ENCODE data around the gene CLK3. TPM values are rescaled to one million over a fixed set of nuclear protein-coding genes. Genes with fewer than 3 reads are reported as not detected.
"Not testable (repeated sequence)": the region's sequence is repeated elsewhere in the genome, so short reads cannot be mapped to it uniquely, and the experiment has no call there.

The CLK3 gene
- polyA plus RNA-seq, 4 donors: 47.8 to 84.5 (median 67.0) TPM

- not testable (repeated sequence) for H3K27ac ChIP-seq (ENCODE audit: low read depth in 1 of 3, low read length in 2 of 3); H3K27me3 ChIP-seq (ENCODE audit: control insufficient read depth in 3 of 3, insufficient read depth in 3 of 3, low read length in 3 of 3); H3K36me3 ChIP-seq (ENCODE audit: control insufficient read depth in 3 of 3, insufficient read depth in 2 of 3, low read depth in 1 of 3, low read length in 3 of 3); FAIRE-seq; H3K9me3 ChIP-seq (ENCODE audit: control insufficient read depth in 2 of 2, insufficient read depth in 1 of 2, low read depth in 1 of 2, low read length in 1 of 2); H3K4me3 ChIP-seq (ENCODE audit: low read depth in 1 of 3, low read length in 3 of 3)
- peak in 1 of 2 donors; percentile 42 for DNase-seq
- H3K4me1 ChIP-seq (ENCODE audit: control insufficient read depth in 3 of 3, insufficient read depth in 2 of 3, low read depth in 1 of 3, low read length in 2 of 3): peaks cover 2 to 31% (median 7%) of the 10 kb centered on the region in 3 donors
- 57 to 86% (median 73%) methylated on average over 8 of the region's 8 CpGs for WGBS, 3 donors
These were observed 45.6 kb downstream of the CLK3 start for GRCh38 chr15:74661280-74661679.

- 47 to 79% (median 58%) methylated on average over 4 of the region's 4 CpGs for WGBS, 3 donors
- Histone ChIP-seq H3K36me3 (ENCODE audit: control insufficient read depth in 3 of 3, insufficient read depth in 2 of 3, low read depth in 1 of 3, low read length in 3 of 3) (peaks cover 0 to 4% (median 0%) of the 10 kb centered on the region in 3 donors), H3K9me3 (ENCODE audit: control insufficient read depth in 2 of 2, insufficient read depth in 1 of 2, low read depth in 1 of 2, low read length in 1 of 2) (no peaks in the 10 kb centered on the region), H3K27ac (ENCODE audit: low read depth in 1 of 3, low read length in 2 of 3) (peak overlapping the region in 2 of 3 donors; percentile 47 to 81), H3K4me3 (ENCODE audit: low read depth in 1 of 3, low read length in 3 of 3) (no peak overlapping the region), H3K27me3 (ENCODE audit: control insufficient read depth in 3 of 3, insufficient read depth in 3 of 3, low read length in 3 of 3) (no peaks in the 10 kb centered on the region), H3K4me1 (ENCODE audit: control insufficient read depth in 3 of 3, insufficient read depth in 2 of 3, low read depth in 1 of 3, low read length in 2 of 3) (peaks cover 2 to 28% (median 5%) of the 10 kb centered on the region in 3 donors)
- FAIRE-seq: no peak
- peak in 1 of 2 donors; percentile 29 for DNase-seq
These were observed 46.6 kb downstream of the CLK3 start for GRCh38 chr15:74662064-74662860.

DNA sequence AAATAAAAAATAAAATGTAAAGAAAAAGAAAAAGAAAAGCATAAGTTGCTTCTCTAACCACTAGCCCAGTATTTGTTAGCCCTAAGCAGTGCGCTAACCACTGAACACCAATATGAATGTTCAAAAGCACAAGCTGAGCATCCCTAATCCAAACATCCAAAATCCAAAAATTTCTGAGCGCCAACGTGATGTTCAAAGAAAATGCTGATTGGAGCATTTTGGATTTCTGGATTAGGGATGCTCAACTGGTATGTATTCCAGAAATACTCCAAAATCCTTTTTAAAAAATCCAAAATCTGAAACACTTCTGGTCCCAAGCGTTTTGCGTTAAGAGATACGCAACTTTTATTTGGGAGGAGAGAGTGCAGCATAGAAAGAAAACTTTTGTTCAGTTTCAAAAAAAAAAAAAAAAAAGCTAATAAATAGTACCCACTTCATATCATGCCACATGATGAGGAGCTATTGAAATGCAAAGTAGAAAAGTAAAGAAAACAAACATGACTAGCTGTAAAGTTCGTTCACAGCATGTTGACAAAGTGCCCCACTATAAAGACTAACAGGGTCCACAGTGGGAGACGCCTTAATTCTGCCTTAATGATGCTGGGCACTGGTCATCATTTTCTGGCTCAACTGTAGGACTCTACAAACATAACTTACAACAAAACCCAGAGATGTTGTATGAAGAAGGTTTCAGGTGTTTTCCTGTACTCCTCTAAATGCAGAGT lies 47.8 kb downstream of the CLK3 start:
- WGBS, 3 donors: 72 to 83% (median 82%) methylated on average over 8 of the region's 8 CpGs
- Histone ChIP-seq H3K27me3 (ENCODE audit: control insufficient read depth in 3 of 3, insufficient read depth in 3 of 3, low read length in 3 of 3) (no peaks in the 10 kb centered on the region), H3K4me3 (ENCODE audit: low read depth in 1 of 3, low read length in 3 of 3) (no peak overlapping the region), H3K27ac (ENCODE audit: low read depth in 1 of 3, low read length in 2 of 3) (peak overlapping the region; percentile 64 to 76 (median 65)), H3K36me3 (ENCODE audit: control insufficient read depth in 3 of 3, insufficient read depth in 2 of 3, low read depth in 1 of 3, low read length in 3 of 3) (peaks cover 0 to 4% (median 0%) of the 10 kb centered on the region in 3 donors), H3K9me3 (ENCODE audit: control insufficient read depth in 2 of 2, insufficient read depth in 1 of 2, low read depth in 1 of 2, low read length in 1 of 2) (no peaks in the 10 kb centered on the region), H3K4me1 (ENCODE audit: control insufficient read depth in 3 of 3, insufficient read depth in 2 of 3, low read depth in 1 of 3, low read length in 2 of 3) (peaks cover 2 to 25% (median 2%) of the 10 kb centered on the region in 3 donors)
- FAIRE-seq: no peak
- no peak for DNase-seq

DNA sequence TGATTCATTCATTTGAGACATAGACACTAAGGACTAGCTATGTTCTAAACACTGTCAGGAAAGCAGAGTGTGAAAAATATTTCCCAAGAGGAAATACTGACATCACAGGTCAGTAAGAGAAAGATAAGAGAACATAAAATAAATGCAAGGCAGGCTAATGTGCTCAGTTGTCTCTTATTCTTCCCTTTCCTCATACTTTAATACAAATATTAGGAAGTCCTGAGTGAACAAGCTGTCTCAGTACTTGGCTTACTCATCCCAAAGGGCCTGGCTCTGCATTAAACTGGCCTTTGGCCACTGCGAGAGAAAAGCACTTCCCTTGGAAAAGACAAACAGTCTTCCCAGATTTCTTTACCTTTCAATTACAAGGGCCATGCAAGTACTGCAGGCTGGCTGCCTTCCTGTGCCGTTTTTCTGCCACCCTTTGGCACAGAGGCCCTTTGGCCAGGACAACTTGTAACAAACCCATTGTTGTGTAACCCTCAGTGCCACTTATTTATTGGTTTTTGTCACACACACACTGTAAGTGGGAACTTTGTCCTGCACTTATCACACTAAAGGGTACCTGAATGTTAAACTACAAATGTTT lies 48.5 kb downstream of the CLK3 start:
- FAIRE-seq: no peak
- H3K27ac ChIP-seq (ENCODE audit: low read depth in 1 of 3, low read length in 2 of 3): peak overlapping the region; percentile 64 to 76 (median 65)
- WGBS, 3 donors: 15 to 28% (median 20%) methylated on average over 2 of the region's 2 CpGs
- H3K4me3 ChIP-seq (ENCODE audit: low read depth in 1 of 3, low read length in 3 of 3): no peak overlapping the region
- no peaks in the 10 kb centered on the region for H3K9me3 ChIP-seq (ENCODE audit: control insufficient read depth in 2 of 2, insufficient read depth in 1 of 2, low read depth in 1 of 2, low read length in 1 of 2)
- peaks cover 0 to 5% (median 0%) of the 10 kb centered on the region in 3 donors for H3K36me3 ChIP-seq (ENCODE audit: control insufficient read depth in 3 of 3, insufficient read depth in 2 of 3, low read depth in 1 of 3, low read length in 3 of 3)
- no peaks in the 10 kb centered on the region for H3K27me3 ChIP-seq (ENCODE audit: control insufficient read depth in 3 of 3, insufficient read depth in 3 of 3, low read length in 3 of 3)
- peaks cover 2 to 25% (median 2%) of the 10 kb centered on the region in 3 donors for H3K4me1 ChIP-seq (ENCODE audit: control insufficient read depth in 3 of 3, insufficient read depth in 2 of 3, low read depth in 1 of 3, low read length in 2 of 3)
- peak; percentile 75 to 95 for DNase-seq

- H3K27me3 ChIP-seq (ENCODE audit: control insufficient read depth in 3 of 3, insufficient read depth in 3 of 3, low read length in 3 of 3): no peaks in the 10 kb centered on the region
- no peak overlapping the region for H3K4me3 ChIP-seq (ENCODE audit: low read depth in 1 of 3, low read length in 3 of 3)
- H3K36me3 ChIP-seq (ENCODE audit: control insufficient read depth in 3 of 3, insufficient read depth in 2 of 3, low read depth in 1 of 3, low read length in 3 of 3): peaks cover 0 to 5% (median 0%) of the 10 kb centered on the region in 3 donors
- no peak for DNase-seq
- H3K4me1 ChIP-seq (ENCODE audit: control insufficient read depth in 3 of 3, insufficient read depth in 2 of 3, low read depth in 1 of 3, low read length in 2 of 3): peaks cover 2 to 25% (median 2%) of the 10 kb centered on the region in 3 donors
- no peaks in the 10 kb centered on the region for H3K9me3 ChIP-seq (ENCODE audit: control insufficient read depth in 2 of 2, insufficient read depth in 1 of 2, low read depth in 1 of 2, low read length in 1 of 2)
- 20 to 58% (median 39%) methylated on average over 2 of the region's 2 CpGs for WGBS, 3 donors
- peak overlapping the region in 2 of 3 donors; percentile 64 to 65 for H3K27ac ChIP-seq (ENCODE audit: low read depth in 1 of 3, low read length in 2 of 3)
- FAIRE-seq: no peak
These were observed 49.0 kb downstream of the CLK3 start for GRCh38 chr15:74664670-74665069.

DNA sequence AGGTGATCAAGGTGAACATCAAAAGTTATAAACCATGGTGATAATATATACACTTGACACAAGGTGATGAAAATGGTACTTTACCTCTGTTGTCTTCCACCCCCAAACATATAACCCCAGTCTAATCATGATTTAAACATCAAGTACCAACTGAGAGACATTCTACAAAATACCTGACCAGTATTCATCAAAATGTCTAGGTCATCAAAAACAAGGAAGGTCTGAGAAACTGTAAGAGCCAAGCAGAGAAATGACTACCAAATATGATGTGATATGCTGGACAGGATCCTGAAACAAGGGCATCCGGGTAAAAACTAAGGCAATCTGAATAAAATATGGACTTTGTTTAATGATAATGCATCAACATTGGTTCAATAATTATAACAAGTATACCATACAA lies 52.3 kb downstream of the CLK3 start:
- H3K9me3 ChIP-seq (ENCODE audit: control insufficient read depth in 2 of 2, insufficient read depth in 1 of 2, low read depth in 1 of 2, low read length in 1 of 2): no peaks in the 10 kb centered on the region
- WGBS, 3 donors: 76 to 88% (median 88%) methylated on average over 1 of the region's 1 CpG
- peaks cover 0 to 17% (median 2%) of the 10 kb centered on the region in 3 donors for H3K4me1 ChIP-seq (ENCODE audit: control insufficient read depth in 3 of 3, insufficient read depth in 2 of 3, low read depth in 1 of 3, low read length in 2 of 3)
- no peak for DNase-seq
- H3K36me3 ChIP-seq (ENCODE audit: control insufficient read depth in 3 of 3, insufficient read depth in 2 of 3, low read depth in 1 of 3, low read length in 3 of 3): peaks cover 2 to 23% (median 10%) of the 10 kb centered on the region in 3 donors
- H3K27ac ChIP-seq (ENCODE audit: low read depth in 1 of 3, low read length in 2 of 3): no peak overlapping the region
- H3K27me3 ChIP-seq (ENCODE audit: control insufficient read depth in 3 of 3, insufficient read depth in 3 of 3, low read length in 3 of 3): no peaks in the 10 kb centered on the region
- H3K4me3 ChIP-seq (ENCODE audit: low read depth in 1 of 3, low read length in 3 of 3): no peak overlapping the region
- no peak for FAIRE-seq

- H3K9me3 ChIP-seq (ENCODE audit: control insufficient read depth in 2 of 2, insufficient read depth in 1 of 2, low read depth in 1 of 2, low read length in 1 of 2): no peaks in the 10 kb centered on the region
- H3K27me3 ChIP-seq (ENCODE audit: control insufficient read depth in 3 of 3, insufficient read depth in 3 of 3, low read length in 3 of 3): no peaks in the 10 kb centered on the region
- WGBS, 3 donors: 75 to 91% (median 90%) methylated on average over 4 of the region's 4 CpGs
- FAIRE-seq: no peak
- no peak for DNase-seq
- no peak overlapping the region for H3K4me3 ChIP-seq (ENCODE audit: low read depth in 1 of 3, low read length in 3 of 3)
- H3K36me3 ChIP-seq (ENCODE audit: control insufficient read depth in 3 of 3, insufficient read depth in 2 of 3, low read depth in 1 of 3, low read length in 3 of 3): peaks cover 2 to 32% (median 10%) of the 10 kb centered on the region in 3 donors
- no peak overlapping the region for H3K27ac ChIP-seq (ENCODE audit: low read depth in 1 of 3, low read length in 2 of 3)
- H3K4me1 ChIP-seq (ENCODE audit: control insufficient read depth in 3 of 3, insufficient read depth in 2 of 3, low read depth in 1 of 3, low read length in 2 of 3): peaks cover 0 to 3% (median 1%) of the 10 kb centered on the region in 3 donors
These were observed 54.0 kb downstream of the CLK3 start for GRCh38 chr15:74669627-74670026.

- 93 to 95% (median 93%) methylated on average over 3 of the region's 3 CpGs for WGBS, 3 donors
- H3K9me3 ChIP-seq (ENCODE audit: control insufficient read depth in 2 of 2, insufficient read depth in 1 of 2, low read depth in 1 of 2, low read length in 1 of 2): no peaks in the 10 kb centered on the region
- H3K36me3 ChIP-seq (ENCODE audit: control insufficient read depth in 3 of 3, insufficient read depth in 2 of 3, low read depth in 1 of 3, low read length in 3 of 3): peaks cover 2 to 33% (median 10%) of the 10 kb centered on the region in 3 donors
- no peaks in the 10 kb centered on the region for H3K27me3 ChIP-seq (ENCODE audit: control insufficient read depth in 3 of 3, insufficient read depth in 3 of 3, low read length in 3 of 3)
- no peak overlapping the region for H3K4me3 ChIP-seq (ENCODE audit: low read depth in 1 of 3, low read length in 3 of 3)
- no peaks in the 10 kb centered on the region for H3K4me1 ChIP-seq (ENCODE audit: control insufficient read depth in 3 of 3, insufficient read depth in 2 of 3, low read depth in 1 of 3, low read length in 2 of 3)
- no peak overlapping the region for H3K27ac ChIP-seq (ENCODE audit: low read depth in 1 of 3, low read length in 2 of 3)
- FAIRE-seq (no peak), DNase-seq (no peak)
These were observed 58.5 kb downstream of the CLK3 start for GRCh38 chr15:74674161-74674560.

Measured in small intestine (tissue), 7 donors.